CD4-positive, alpha-beta T cell treated with Interleukin-4 for 1 hour (primary cell): ENCODE measurements around the gene RFX3.
"Not testable (repeated sequence)": the region's sequence is repeated elsewhere in the genome, so short reads cannot be mapped to it uniquely, and the experiment has no call there.

ENCODE experiments used
- DNase-seq, 2 donors: peaks; one replicate each; pipeline ENCODE4 v3.0.0-alpha.2; 2020 to 2022

The RFX3 gene

GRCh38 chr9:3342159-3342777 is 183.5 kb downstream of the RFX3 start:
- DNase-seq: no peak

GRCh38 chr9:3337515-3338225 is 188.1 kb downstream of the RFX3 start:
- DNase-seq: no peak

- no peak for DNase-seq
These were observed 188.8 kb downstream of the RFX3 start for GRCh38 chr9:3336951-3337350.

GRCh38 chr9:3332802-3333201 is 193.0 kb downstream of the RFX3 start:
- no peak for DNase-seq

GRCh38 chr9:3331801-3332200 is 194.0 kb downstream of the RFX3 start:
- no peak for DNase-seq

- no peak for DNase-seq
These were observed 194.9 kb downstream of the RFX3 start for GRCh38 chr9:3330792-3331420.

GRCh38 chr9:3329361-3329760 is 196.4 kb downstream of the RFX3 start:
- no peak for DNase-seq

GRCh38 chr9:3323714-3324113 is 202.1 kb downstream of the RFX3 start:
- no peak for DNase-seq

- no peak for DNase-seq
These were observed 204.6 kb downstream of the RFX3 start for GRCh38 chr9:3321186-3321585.

- DNase-seq: not testable (repeated sequence)
These were observed 213.2 kb downstream of the RFX3 start for GRCh38 chr9:3312595-3312994.

GRCh38 chr9:3308609-3309008 is 217.2 kb downstream of the RFX3 start:
- no peak for DNase-seq

GRCh38 chr9:3304388-3304787 is 221.4 kb downstream of the RFX3 start:
- DNase-seq: not testable (repeated sequence)

GRCh38 chr9:3299872-3300271 is 225.9 kb downstream of the RFX3 start:
- DNase-seq: no peak

- DNase-seq: no peak
These were observed 229.3 kb downstream of the RFX3 start for GRCh38 chr9:3296536-3296935.

- DNase-seq: no peak
These were observed 233.5 kb downstream of the RFX3 start for GRCh38 chr9:3292311-3292710.

- no peak for DNase-seq
These were observed 235.5 kb downstream of the RFX3 start for GRCh38 chr9:3290231-3290840.

- no peak for DNase-seq
These were observed 237.1 kb downstream of the RFX3 start for GRCh38 chr9:3288686-3289085.

GRCh38 chr9:3285365-3286161 is 240.2 kb downstream of the RFX3 start:
- no peak for DNase-seq

- DNase-seq: no peak
These were observed 243.4 kb downstream of the RFX3 start for GRCh38 chr9:3282365-3282764.

- DNase-seq: no peak
These were observed 244.4 kb downstream of the RFX3 start for GRCh38 chr9:3281399-3281798.

- DNase-seq: no peak
These were observed 248.6 kb downstream of the RFX3 start for GRCh38 chr9:3277200-3277599.

GRCh38 chr9:3271581-3271980 is 254.2 kb downstream of the RFX3 start:
- no peak for DNase-seq

- no peak for DNase-seq
These were observed 254.6 kb downstream of the RFX3 start for GRCh38 chr9:3271157-3271556.
